Astrocyte (in vitro differentiated cells and primary cell): ENCODE results near the gene C1orf167. TPM values are rescaled to one million over a fixed set of nuclear protein-coding genes. Genes with fewer than 3 reads are reported as not detected.

Experiments
- DNase-seq: peaks from one replicate; pipeline ENCODE4 v3.0.0-alpha.2; 2010; ENCODE audit warnings: low read depth
- FAIRE-seq: peaks from 2 replicates; lab custom pipeline; 2011; peaks lifted over from hg19 to GRCh38; lab: Jason Lieb, UNC
- H2AFZ ChIP-seq: 2 replicates; pipeline ENCODE4 v1.6.0; 2012; ENCODE audit warnings: low read depth, low read length, inconsistent platforms
- H3K27ac ChIP-seq: 2 replicates; pipeline ENCODE4 v1.5.1; 2011; ENCODE audit warnings: low read depth, low read length, inconsistent platforms
- H3K27me3 ChIP-seq: 2 replicates; pipeline ENCODE4 v1.6.0; 2011; ENCODE audit warnings: low read length, inconsistent platforms; ENCODE audit not compliant: insufficient read depth
- H3K36me3 ChIP-seq: 2 replicates; pipeline ENCODE4 v1.5.1; 2011; ENCODE audit warnings: low read length, inconsistent platforms; ENCODE audit not compliant: insufficient read depth
- H3K4me1 ChIP-seq: 2 replicates; pipeline ENCODE4 v1.5.1; 2011; ENCODE audit warnings: low read length, inconsistent platforms; ENCODE audit not compliant: insufficient read depth
- H3K4me2 ChIP-seq: 2 replicates; pipeline ENCODE4 v1.6.0; 2012; ENCODE audit warnings: low read length, inconsistent platforms
- H3K4me3 ChIP-seq: 2 replicates; pipeline ENCODE4 v1.5.1; 2011; ENCODE audit warnings: low read depth, mild to moderate bottlenecking, low read length, inconsistent platforms; ENCODE audit not compliant: insufficient read depth
- H3K79me2 ChIP-seq: 2 replicates; pipeline ENCODE4 v1.6.0; 2012; ENCODE audit warnings: mild to moderate bottlenecking, low read length, inconsistent platforms; ENCODE audit not compliant: insufficient read depth
- H3K9ac ChIP-seq: 2 replicates; pipeline ENCODE4 v1.6.0; 2012; ENCODE audit warnings: mild to moderate bottlenecking, low read length, inconsistent platforms
- H3K9me3 ChIP-seq: 2 replicates; pipeline ENCODE4 v1.5.1; 2012; ENCODE audit warnings: low read depth, mild to moderate bottlenecking, low read length, inconsistent platforms; ENCODE audit not compliant: insufficient read depth
- H4K20me1 ChIP-seq: 2 replicates; pipeline ENCODE4 v1.6.0; 2012; ENCODE audit warnings: low read length, inconsistent platforms; ENCODE audit not compliant: insufficient read depth
- H3K27ac Mint-ChIP-seq: one replicate; pipeline ENCODE4 v1.8.0; 2021; ENCODE audit warnings: mild to moderate bottlenecking, mixed read lengths; ENCODE audit not compliant: unreplicated experiment
- H3K27me3 Mint-ChIP-seq: one replicate; pipeline ENCODE4 v1.8.0; 2021; ENCODE audit warnings: low read depth, mixed read lengths; ENCODE audit not compliant: unreplicated experiment
- H3K36me3 Mint-ChIP-seq: one replicate; pipeline ENCODE4 v1.8.0; 2021; ENCODE audit warnings: low read depth, mixed read lengths; ENCODE audit not compliant: unreplicated experiment
- H3K4me1 Mint-ChIP-seq: one replicate; pipeline ENCODE4 v1.8.0; 2021; ENCODE audit warnings: low read depth, mixed read lengths; ENCODE audit not compliant: unreplicated experiment
- H3K4me3 Mint-ChIP-seq: one replicate; pipeline ENCODE4 v1.8.0; 2021; ENCODE audit warnings: mild to moderate bottlenecking, moderate library complexity, mixed read lengths; ENCODE audit not compliant: unreplicated experiment
- H3K9me3 Mint-ChIP-seq: one replicate; pipeline ENCODE4 v1.8.0; 2021; ENCODE audit warnings: mild to moderate bottlenecking, mixed read lengths; ENCODE audit not compliant: unreplicated experiment
- CTCF ChIP-seq: IDR thresholded peaks from 2 replicates; pipeline ENCODE4 v1.5.1; 2011; ENCODE audit warnings: low read depth, mild to moderate bottlenecking, inconsistent platforms, low read length, moderate library complexity; ENCODE audit not compliant: insufficient read depth
- EZH2 ChIP-seq: IDR thresholded peaks from 2 replicates; pipeline ENCODE4 v1.6.1; 2012; ENCODE audit warnings: mild to moderate bottlenecking, low read length, inconsistent platforms; ENCODE audit not compliant: insufficient read depth
- total RNA-seq: library from RNA; stranded (reverse); gene quantifications from 2 replicates; pipeline ENCODE4 v1.2.1, GENCODE V29; 2021

The C1orf167 gene
- total RNA-seq, 1 donor from 2014 or later = not detected

- Mint-ChIP-seq H3K27me3 (peaks cover 20% of the 10 kb centered on the region), H3K27ac (no peak overlapping the region), H3K36me3 (no peaks in the 10 kb centered on the region), H3K4me3 (no peak overlapping the region), H3K9me3 (no peaks in the 10 kb centered on the region), H3K4me1 (no peaks in the 10 kb centered on the region)
- Histone ChIP-seq H2AFZ (no peak overlapping the region), H3K9ac (no peak overlapping the region), H3K36me3 (no peaks in the 10 kb centered on the region), H4K20me1 (no peaks in the 10 kb centered on the region), H3K27ac (no peak overlapping the region), H3K4me1 (no peaks in the 10 kb centered on the region), H3K79me2 (no peaks in the 10 kb centered on the region), H3K4me2 (no peak overlapping the region), H3K9me3 (no peaks in the 10 kb centered on the region), H3K27me3 (no peaks in the 10 kb centered on the region), H3K4me3 (no peak overlapping the region)
- DNase-seq (no peak), FAIRE-seq (no peak)
- TF ChIP-seq EZH2 (no peak), CTCF (no peak)
Observed at GRCh38 chr1:11778844-11779623, 17.0 kb downstream of the C1orf167 start.

- no peak overlapping the region for H3K4me3 Mint-ChIP-seq
- H3K27me3 Mint-ChIP-seq = peaks cover 14% of the 10 kb centered on the region
- Histone ChIP-seq H2AFZ (no peak overlapping the region), H3K27ac (no peak overlapping the region), H3K9me3 (no peaks in the 10 kb centered on the region), H3K4me1 (peaks cover 1% of the 10 kb centered on the region), H3K27me3 (no peaks in the 10 kb centered on the region), H3K4me3 (no peak overlapping the region), H3K36me3 (no peaks in the 10 kb centered on the region), H4K20me1 (no peaks in the 10 kb centered on the region), H3K79me2 (no peaks in the 10 kb centered on the region), H3K4me2 (no peak overlapping the region), H3K9ac (no peak overlapping the region)
- H3K9me3 Mint-ChIP-seq = no peaks in the 10 kb centered on the region
- no peak for TF ChIP-seq EZH2
- H3K4me1 Mint-ChIP-seq = no peaks in the 10 kb centered on the region
- no peaks in the 10 kb centered on the region for H3K36me3 Mint-ChIP-seq
- no peak for DNase-seq
- FAIRE-seq = no peak
- no peak overlapping the region for H3K27ac Mint-ChIP-seq
Observed at GRCh38 chr1:11779715-11780379, 17.9 kb downstream of the C1orf167 start.

- Mint-ChIP-seq H3K27me3 (peaks cover 14% of the 10 kb centered on the region), H3K4me1 (no peaks in the 10 kb centered on the region), H3K9me3 (no peaks in the 10 kb centered on the region), H3K36me3 (no peaks in the 10 kb centered on the region), H3K27ac (no peak overlapping the region), H3K4me3 (no peak overlapping the region)
- Histone ChIP-seq H3K4me3 (no peak overlapping the region), H3K4me2 (no peak overlapping the region), H2AFZ (no peak overlapping the region), H3K9ac (no peak overlapping the region), H4K20me1 (no peaks in the 10 kb centered on the region), H3K79me2 (no peaks in the 10 kb centered on the region), H3K4me1 (peaks cover 8% of the 10 kb centered on the region), H3K9me3 (no peaks in the 10 kb centered on the region), H3K27me3 (no peaks in the 10 kb centered on the region), H3K36me3 (no peaks in the 10 kb centered on the region), H3K27ac (no peak overlapping the region)
- TF ChIP-seq EZH2 (no peak), CTCF (no peak)
- no peak for DNase-seq
- no peak for FAIRE-seq
Observed at GRCh38 chr1:11780380-11781147, 18.6 kb downstream of the C1orf167 start.
